ENCODE data around the gene ANTKMT.

Gene ANTKMT

DNA sequence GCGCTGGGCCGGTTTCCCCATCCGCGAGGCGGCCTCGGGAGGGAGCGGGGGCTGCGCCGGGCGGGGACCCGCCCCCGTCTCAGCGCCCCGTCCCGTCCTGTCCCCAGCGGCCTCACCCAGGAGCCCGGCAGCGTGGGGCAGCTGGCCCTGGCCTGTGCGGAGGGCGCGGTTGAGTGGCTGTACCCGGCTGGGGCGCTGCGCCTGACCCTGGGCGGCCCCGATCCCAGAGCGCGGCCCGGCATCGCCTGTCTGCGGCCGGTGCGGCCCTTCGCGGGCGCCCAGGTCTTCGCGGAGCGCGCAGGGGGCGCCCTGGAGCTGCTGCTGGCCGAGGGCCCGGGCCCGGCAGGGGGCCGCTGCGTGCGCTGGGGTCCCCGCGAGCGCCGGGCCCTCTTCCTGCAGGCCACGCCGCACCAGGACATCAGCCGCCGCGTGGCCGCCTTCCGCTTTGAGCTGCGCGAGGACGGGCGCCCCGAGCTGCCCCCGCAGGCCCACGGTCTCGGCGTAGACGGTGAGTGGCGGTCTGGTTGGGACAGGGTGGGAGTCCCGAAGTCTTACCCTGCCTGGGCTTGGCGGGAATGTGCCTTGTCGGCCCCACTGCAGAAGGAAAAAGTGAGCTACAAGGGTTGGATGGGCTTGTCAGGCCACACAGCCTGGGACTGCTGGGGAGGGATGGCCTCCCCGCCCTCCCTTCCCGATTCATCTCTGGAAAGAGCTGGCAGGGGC is 5.3 kb upstream of the ANTKMT start (continued):
- TF ChIP-seq, protein P1, sequence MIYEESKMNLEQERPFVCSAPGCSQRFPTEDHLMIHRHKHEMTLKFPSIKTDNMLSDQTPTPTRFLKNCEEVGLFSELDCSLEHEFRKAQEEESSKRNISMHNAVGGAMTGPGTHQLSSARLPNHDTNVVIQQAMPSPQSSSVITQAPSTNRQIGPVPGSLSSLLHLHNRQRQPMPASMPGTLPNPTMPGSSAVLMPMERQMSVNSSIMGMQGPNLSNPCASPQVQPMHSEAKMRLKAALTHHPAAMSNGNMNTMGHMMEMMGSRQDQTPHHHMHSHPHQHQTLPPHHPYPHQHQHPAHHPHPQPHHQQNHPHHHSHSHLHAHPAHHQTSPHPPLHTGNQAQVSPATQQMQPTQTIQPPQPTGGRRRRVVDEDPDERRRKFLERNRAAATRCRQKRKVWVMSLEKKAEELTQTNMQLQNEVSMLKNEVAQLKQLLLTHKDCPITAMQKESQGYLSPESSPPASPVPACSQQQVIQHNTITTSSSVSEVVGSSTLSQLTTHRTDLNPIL (CRISPR knock-in tag; IDR thresholded peaks at IDR 0.05; ENCODE audit: low read depth), result no peak

DNA sequence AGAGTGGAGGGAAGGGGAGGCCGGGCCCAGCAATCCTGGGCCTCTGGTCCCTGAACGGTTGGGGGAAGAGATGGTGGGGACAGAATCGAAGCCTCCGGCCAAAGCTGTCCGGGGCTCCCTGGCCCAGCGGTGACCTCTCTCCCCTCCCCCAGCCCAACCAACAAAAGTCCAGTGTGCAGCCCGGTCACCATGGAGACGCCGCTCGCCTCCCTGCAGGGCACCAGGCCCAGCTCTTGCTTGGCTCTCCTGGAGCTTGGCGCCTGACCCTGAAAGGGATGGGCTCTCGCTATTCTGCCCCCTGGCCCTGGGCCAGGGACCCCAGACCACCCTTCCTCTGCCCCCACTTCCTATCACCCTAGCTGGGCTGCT is 4.8 kb upstream of the ANTKMT start:
- peak; percentile 3; the same call in 2 of the 3 replicates for ATAC-seq
- TF ChIP-seq, protein P2, sequence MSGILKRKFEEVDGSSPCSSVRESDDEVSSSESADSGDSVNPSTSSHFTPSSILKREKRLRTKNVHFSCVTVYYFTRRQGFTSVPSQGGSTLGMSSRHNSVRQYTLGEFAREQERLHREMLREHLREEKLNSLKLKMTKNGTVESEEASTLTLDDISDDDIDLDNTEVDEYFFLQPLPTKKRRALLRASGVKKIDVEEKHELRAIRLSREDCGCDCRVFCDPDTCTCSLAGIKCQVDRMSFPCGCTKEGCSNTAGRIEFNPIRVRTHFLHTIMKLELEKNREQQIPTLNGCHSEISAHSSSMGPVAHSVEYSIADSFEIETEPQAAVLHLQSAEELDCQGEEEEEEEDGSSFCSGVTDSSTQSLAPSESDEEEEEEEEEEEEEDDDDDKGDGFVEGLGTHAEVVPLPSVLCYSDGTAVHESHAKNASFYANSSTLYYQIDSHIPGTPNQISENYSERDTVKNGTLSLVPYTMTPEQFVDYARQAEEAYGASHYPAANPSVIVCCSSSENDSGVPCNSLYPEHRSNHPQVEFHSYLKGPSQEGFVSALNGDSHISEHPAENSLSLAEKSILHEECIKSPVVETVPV (CRISPR knock-in tag; IDR thresholded peaks at IDR 0.05), result no peak
- TF ChIP-seq OSR1 (CRISPR knock-in tag; IDR thresholded peaks at IDR 0.05) (no peak), RARB (CRISPR knock-in tag; IDR thresholded peaks at IDR 0.05) (no peak), ZFP3 (CRISPR knock-in tag; IDR thresholded peaks at IDR 0.05) (no peak), TOX (CRISPR knock-in tag; IDR thresholded peaks at IDR 0.05; ENCODE audit: borderline replicate concordance) (no peak), ARNTL (CRISPR knock-in tag; IDR thresholded peaks at IDR 0.05; ENCODE audit: borderline replicate concordance, low read depth) (no peak), CSDC2 (CRISPR knock-in tag; IDR thresholded peaks at IDR 0.05) (no peak), GLIS3 (CRISPR knock-in tag; IDR thresholded peaks at IDR 0.05) (no peak; the same call in 1 of the 2 replicates), ZNF565 (CRISPR knock-in tag; conservative IDR thresholded peaks at IDR 0.05; ENCODE audit: low read depth) (no peak), ZNF70 (CRISPR knock-in tag; IDR thresholded peaks at IDR 0.05) (no peak), TCF4 (CRISPR knock-in tag; IDR thresholded peaks at IDR 0.05; ENCODE audit: borderline replicate concordance) (no peak), ESRRG (CRISPR knock-in tag; IDR thresholded peaks at IDR 0.05) (no peak), SNAI2 (CRISPR knock-in tag; IDR thresholded peaks at IDR 0.05) (no peak)
- TF ChIP-seq, protein P3, sequence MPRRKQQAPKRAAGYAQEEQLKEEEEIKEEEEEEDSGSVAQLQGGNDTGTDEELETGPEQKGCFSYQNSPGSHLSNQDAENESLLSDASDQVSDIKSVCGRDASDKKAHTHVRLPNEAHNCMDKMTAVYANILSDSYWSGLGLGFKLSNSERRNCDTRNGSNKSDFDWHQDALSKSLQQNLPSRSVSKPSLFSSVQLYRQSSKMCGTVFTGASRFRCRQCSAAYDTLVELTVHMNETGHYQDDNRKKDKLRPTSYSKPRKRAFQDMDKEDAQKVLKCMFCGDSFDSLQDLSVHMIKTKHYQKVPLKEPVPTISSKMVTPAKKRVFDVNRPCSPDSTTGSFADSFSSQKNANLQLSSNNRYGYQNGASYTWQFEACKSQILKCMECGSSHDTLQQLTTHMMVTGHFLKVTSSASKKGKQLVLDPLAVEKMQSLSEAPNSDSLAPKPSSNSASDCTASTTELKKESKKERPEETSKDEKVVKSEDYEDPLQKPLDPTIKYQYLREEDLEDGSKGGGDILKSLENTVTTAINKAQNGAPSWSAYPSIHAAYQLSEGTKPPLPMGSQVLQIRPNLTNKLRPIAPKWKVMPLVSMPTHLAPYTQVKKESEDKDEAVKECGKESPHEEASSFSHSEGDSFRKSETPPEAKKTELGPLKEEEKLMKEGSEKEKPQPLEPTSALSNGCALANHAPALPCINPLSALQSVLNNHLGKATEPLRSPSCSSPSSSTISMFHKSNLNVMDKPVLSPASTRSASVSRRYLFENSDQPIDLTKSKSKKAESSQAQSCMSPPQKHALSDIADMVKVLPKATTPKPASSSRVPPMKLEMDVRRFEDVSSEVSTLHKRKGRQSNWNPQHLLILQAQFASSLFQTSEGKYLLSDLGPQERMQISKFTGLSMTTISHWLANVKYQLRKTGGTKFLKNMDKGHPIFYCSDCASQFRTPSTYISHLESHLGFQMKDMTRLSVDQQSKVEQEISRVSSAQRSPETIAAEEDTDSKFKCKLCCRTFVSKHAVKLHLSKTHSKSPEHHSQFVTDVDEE (CRISPR knock-in tag; IDR thresholded peaks at IDR 0.05), result no peak
- TF ChIP-seq, protein P4, sequence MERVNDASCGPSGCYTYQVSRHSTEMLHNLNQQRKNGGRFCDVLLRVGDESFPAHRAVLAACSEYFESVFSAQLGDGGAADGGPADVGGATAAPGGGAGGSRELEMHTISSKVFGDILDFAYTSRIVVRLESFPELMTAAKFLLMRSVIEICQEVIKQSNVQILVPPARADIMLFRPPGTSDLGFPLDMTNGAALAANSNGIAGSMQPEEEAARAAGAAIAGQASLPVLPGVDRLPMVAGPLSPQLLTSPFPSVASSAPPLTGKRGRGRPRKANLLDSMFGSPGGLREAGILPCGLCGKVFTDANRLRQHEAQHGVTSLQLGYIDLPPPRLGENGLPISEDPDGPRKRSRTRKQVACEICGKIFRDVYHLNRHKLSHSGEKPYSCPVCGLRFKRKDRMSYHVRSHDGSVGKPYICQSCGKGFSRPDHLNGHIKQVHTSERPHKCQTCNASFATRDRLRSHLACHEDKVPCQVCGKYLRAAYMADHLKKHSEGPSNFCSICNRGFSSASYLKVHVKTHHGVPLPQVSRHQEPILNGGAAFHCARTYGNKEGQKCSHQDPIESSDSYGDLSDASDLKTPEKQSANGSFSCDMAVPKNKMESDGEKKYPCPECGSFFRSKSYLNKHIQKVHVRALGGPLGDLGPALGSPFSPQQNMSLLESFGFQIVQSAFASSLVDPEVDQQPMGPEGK (CRISPR knock-in tag; IDR thresholded peaks at IDR 0.05; ENCODE audit: borderline replicate concordance), result no peak
- TF ChIP-seq, protein P1 (CRISPR knock-in tag; IDR thresholded peaks at IDR 0.05; ENCODE audit: low read depth), result no peak
- TF ChIP-seq, protein P5, sequence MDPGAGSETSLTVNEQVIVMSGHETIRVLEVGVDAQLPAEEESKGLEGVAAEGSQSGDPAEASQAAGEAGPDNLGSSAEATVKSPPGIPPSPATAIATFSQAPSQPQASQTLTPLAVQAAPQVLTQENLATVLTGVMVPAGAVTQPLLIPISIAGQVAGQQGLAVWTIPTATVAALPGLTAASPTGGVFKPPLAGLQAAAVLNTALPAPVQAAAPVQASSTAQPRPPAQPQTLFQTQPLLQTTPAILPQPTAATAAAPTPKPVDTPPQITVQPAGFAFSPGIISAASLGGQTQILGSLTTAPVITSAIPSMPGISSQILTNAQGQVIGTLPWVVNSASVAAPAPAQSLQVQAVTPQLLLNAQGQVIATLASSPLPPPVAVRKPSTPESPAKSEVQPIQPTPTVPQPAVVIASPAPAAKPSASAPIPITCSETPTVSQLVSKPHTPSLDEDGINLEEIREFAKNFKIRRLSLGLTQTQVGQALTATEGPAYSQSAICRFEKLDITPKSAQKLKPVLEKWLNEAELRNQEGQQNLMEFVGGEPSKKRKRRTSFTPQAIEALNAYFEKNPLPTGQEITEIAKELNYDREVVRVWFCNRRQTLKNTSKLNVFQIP (CRISPR knock-in tag; IDR thresholded peaks at IDR 0.05; ENCODE audit: borderline replicate concordance, low read depth), result no peak

DNA sequence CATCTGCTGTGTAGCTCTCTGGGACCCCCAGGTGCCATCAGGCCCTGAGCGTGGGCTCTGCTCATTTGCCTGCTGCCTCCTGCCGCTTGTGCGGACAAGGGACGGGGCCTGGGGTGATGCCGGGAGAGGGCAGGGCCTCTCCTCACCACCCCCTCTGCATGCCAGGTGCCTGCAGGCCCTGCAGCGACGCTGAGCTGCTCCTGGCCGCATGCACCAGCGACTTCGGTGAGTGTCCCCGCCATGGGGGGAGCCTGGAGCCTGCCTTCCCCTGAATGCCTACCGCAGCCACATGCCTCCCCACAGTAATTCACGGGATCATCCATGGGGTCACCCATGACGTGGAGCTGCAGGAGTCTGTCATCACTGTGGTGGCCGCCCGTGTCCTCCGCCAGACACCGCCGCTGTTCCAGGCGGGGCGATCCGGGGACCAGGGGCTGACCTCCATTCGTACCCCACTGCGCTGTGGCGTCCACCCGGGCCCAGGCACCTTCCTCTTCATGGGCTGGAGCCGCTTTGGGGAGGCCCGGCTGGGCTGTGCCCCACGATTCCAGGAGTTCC is 4.1 kb upstream of the ANTKMT start:
- no peak for ATAC-seq
- TF ChIP-seq PPARA (CRISPR knock-in tag; IDR thresholded peaks at IDR 0.05; ENCODE audit: borderline replicate concordance), result no peak
- TF ChIP-seq, protein P1 (CRISPR knock-in tag; IDR thresholded peaks at IDR 0.05; ENCODE audit: low read depth), result no peak
- TF ChIP-seq, protein P2 (CRISPR knock-in tag; IDR thresholded peaks at IDR 0.05), result no peak
- TF ChIP-seq RARB (CRISPR knock-in tag; IDR thresholded peaks at IDR 0.05), result no peak
- TF ChIP-seq GLIS3 (CRISPR knock-in tag; IDR thresholded peaks at IDR 0.05), result no peak
- TF ChIP-seq ZFP3 (CRISPR knock-in tag; IDR thresholded peaks at IDR 0.05), result no peak
- no peak for TF ChIP-seq OSR1 (CRISPR knock-in tag; IDR thresholded peaks at IDR 0.05)
- TF ChIP-seq BACH2 (CRISPR knock-in tag; IDR thresholded peaks at IDR 0.05; ENCODE audit: borderline replicate concordance), result no peak
- TF ChIP-seq ARNTL (CRISPR knock-in tag; IDR thresholded peaks at IDR 0.05; ENCODE audit: borderline replicate concordance, low read depth), result no peak
- TF ChIP-seq ESRRG (CRISPR knock-in tag; IDR thresholded peaks at IDR 0.05), result no peak
- no peak for TF ChIP-seq TCF4 (CRISPR knock-in tag; IDR thresholded peaks at IDR 0.05; ENCODE audit: borderline replicate concordance)
- no peak for TF ChIP-seq ZNF565 (CRISPR knock-in tag; conservative IDR thresholded peaks at IDR 0.05; ENCODE audit: low read depth)
- TF ChIP-seq ZC3H10 (CRISPR knock-in tag; IDR thresholded peaks at IDR 0.05), result no peak
- TF ChIP-seq ZNF70 (CRISPR knock-in tag; IDR thresholded peaks at IDR 0.05), result no peak
